ENCODE data around the gene DMRT3.

- TF ChIP-seq CTCF (IDR thresholded peaks at IDR 0.05): peak in 3 of 4 donors; percentile 31 to 48 (median 37)
- TF ChIP-seq POLR2A (IDR thresholded peaks at IDR 0.05): no peak
Measured at GRCh38 chr9:928363-929042, 48.0 kb upstream of the DMRT3 start.
